ENCODE measurements around the gene TTYH2.

TTYH2 gene

DNA sequence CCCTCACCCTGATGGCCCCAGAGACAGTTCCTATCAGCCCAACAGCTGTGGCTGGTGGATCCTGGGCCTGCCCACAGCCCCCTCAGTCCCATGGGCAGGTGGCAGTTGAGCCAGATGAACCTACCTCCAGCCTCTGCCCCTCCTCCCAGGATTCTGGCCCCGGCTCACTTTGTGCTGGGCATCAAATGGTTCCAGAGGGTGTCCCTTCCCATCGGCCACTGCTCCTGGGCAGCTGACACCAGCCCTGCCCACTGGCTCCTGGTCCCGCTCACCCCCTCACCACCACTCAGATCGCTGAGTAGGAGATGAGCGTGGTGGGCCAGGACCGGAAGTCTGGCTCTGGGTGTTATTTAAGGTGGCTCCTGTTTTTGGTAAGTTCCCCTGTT lies 2.0 kb downstream of the TTYH2 start:
- DNase-seq, result no peak

DNA sequence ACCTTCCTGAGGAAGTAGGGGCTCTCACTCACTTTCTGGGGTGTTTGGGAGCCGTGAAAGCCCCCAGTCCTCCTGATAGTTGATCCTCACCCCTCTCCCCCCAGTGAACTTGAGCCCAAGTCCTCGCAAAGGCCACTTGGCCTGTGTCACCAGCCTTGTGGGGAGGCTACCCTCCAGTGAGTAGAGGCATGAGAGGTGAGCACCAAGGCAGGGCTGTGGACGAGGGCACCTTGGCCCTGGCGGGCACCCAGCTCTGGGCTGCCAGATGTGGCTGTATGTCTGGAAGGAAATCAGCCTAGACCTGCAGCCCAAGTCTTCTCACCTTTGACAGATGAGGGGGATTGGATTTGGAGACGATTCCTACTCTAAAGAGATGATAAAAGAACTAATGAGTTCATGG lies 3.1 kb downstream of the TTYH2 start:
- no peak for DNase-seq

- no peak for DNase-seq
Measured at GRCh38 chr17:74217037-74217730, 3.8 kb downstream of the TTYH2 start.

- DNase-seq, result no peak
Measured at GRCh38 chr17:74217888-74218287, 4.5 kb downstream of the TTYH2 start.

- DNase-seq, result no peak
Measured at GRCh38 chr17:74218436-74218835, 5.1 kb downstream of the TTYH2 start.

DNA sequence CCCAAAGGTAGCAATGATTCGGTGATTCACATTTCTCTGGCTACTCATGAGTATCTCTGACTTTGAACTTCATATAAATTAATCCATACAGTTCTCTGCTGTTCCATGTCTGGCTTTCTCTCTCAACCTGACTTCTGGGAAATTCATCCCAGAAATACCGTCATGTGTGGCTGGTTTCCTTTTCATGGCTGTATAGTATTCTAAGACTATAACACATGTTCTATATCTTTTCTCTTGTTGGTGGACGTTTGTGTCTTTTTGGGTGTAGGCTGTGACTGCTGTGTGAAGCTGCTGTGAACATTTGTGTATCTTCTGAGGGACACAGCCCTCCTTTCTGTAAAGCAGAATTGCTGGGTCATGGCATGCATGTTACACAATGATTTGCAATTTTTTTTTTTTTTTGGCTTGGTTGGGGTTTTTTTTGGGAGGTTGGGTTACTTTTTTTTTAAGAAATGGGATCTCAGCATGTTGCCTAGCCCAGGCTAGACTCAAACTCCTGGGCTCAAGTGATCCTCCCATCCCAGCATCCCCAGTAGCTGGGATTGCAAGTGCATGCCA lies 6.3 kb downstream of the TTYH2 start:
- no peak for DNase-seq

GRCh38 chr17:74220219-74220618 lies 6.8 kb downstream of the TTYH2 start:
- DNase-seq, result no peak

- no peak for DNase-seq
Measured at GRCh38 chr17:74220946-74221818, 7.8 kb downstream of the TTYH2 start.

DNA sequence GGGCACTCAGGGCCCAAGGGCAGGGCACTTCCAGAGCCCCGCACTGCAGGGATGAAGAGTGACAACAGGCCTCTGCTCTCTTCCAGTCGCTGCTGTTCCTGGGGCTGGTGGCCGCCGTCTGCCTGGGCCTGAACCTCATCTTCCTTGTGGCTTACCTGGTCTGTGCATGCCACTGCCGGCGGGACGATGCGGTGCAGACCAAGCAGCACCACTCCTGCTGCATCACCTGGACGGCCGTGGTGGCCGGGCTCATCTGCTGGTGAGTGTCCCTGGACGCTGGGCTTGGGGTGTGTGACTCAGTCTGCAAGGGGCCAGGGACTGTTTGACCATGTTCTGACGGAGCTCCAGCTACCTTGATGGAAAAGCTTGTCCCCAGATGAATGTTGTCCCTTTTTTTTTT lies 9.0 kb downstream of the TTYH2 start:
- DNase-seq, result no peak

GRCh38 chr17:74223901-74224300 lies 10.5 kb downstream of the TTYH2 start:
- no peak for DNase-seq

GRCh38 chr17:74224959-74225725 lies 11.8 kb downstream of the TTYH2 start:
- no peak for DNase-seq

DNA sequence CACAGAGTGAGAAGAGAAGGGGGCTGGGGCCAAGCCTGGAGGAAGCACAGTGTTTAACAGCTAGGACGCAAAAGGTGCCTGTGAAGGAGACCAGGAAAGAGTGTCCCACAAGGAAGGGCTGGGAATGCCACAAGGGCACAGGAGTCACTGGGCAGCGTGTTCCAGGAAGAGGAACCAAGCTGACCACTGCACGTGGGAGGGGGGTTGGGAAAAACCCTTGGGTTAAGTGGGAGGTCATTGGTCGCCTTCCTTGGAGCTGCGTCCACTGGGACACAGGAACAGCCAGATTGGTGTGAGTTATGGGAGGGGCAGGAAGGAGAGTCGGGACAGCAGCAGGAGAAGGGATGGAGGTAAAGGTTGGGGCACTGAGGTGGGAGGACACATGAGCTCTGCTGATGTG lies 12.9 kb downstream of the TTYH2 start:
- DNase-seq, result no peak

- DNase-seq, result no peak
Measured at GRCh38 chr17:74227271-74228080, 14.1 kb downstream of the TTYH2 start.

DNA sequence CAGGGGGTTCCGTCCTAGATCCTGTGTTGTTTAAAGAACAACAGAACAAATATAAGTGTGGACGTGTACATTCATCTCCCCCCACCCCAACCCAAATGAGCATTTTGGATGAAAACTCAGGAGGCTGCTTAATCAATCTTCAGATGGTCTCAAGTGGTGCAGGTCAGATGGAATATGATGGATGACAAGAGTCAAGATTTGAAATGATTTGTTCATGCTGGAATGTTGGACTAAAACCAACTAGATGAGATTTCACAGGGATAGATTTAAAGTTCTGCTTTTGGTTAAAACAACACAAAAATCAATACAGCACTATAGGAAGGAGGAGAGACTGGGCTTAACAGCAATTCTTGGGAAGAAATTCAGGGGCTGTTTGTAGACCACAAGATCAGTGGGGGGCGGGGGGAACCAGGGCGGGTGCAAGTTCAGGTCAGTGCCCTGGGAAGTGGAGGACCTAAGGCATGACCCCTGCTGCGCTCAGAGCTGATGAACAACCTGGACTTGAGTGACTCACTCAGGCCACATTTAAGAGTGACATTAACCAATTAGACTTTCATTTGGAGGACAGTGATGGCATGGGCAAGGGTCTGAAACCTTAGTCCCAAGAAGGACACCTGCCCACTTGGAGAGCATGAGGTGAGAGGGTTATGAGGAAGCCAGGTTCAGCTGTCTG lies 15.1 kb downstream of the TTYH2 start:
- no peak for DNase-seq

GRCh38 chr17:74230896-74231295 lies 17.5 kb downstream of the TTYH2 start:
- DNase-seq, result no peak

GRCh38 chr17:74231928-74232907 lies 18.8 kb downstream of the TTYH2 start:
- no peak for DNase-seq

- no peak for DNase-seq
Measured at GRCh38 chr17:74233937-74234336, 20.6 kb downstream of the TTYH2 start.

GRCh38 chr17:74234486-74234885 lies 21.1 kb downstream of the TTYH2 start:
- DNase-seq, result no peak

GRCh38 chr17:74235040-74235581 lies 21.7 kb downstream of the TTYH2 start:
- DNase-seq, result no peak

GRCh38 chr17:74235911-74236371 lies 22.6 kb downstream of the TTYH2 start:
- no peak for DNase-seq
